Measurements from ENCODE around the gene HOXA3. TPM values are rescaled to one million over a fixed set of nuclear protein-coding genes. Genes with fewer than 3 reads are reported as not detected.

HOXA3 gene
- total RNA-seq, 1 donor from 2014 or later = not detected

DNA sequence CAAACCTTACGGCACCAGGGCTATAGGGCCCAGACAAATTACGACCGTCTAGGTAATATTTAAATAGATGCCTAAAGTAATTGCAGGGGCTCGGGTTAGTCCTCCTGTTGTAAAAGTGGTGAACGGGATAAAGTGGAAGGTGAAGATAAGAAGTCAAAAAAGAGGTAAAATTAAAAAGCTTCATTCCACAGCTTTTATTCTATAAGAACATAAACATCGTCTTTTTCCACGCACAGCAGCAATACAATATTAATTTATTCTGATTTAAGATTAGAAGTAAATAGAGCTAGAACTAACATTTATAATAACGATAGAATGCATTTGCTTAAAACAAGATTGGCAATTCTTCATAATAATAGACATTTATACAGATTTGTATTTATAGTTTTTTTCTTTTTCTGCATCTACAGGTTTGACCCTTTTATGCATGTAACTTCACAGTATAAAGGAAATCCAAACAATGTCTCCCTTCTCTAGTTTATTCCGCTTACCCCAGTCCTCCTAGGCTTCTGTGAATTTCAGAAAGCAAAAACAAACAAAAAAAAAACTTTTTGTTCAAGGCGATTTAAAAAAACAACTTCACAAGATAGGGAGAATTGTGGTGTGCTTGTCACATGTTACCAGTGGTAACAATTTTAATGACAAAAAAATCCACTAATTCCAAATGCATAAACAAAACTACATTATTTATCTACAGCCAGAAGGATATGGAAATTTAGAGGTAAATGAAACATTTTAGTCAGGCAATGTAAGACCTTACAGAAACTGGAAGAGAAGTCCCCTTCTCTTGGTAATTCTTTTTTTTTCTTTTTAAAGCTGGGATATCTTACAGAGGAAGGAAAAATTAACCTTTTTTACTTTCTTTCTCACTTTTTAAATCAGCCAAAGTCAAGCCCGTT, 18.3 kb upstream of the HOXA3 start:
- no peaks in the 10 kb centered on the region for H3K9me3 ChIP-seq (ENCODE audit: low read depth)
- no peak overlapping the region for H3K9ac ChIP-seq
- H3K4me1 Mint-ChIP-seq = peaks cover 2% of the 10 kb centered on the region
- H3F3A ChIP-seq (ENCODE audit: low read depth) = no peaks in the 10 kb centered on the region
- H3K36me3 ChIP-seq = no peaks in the 10 kb centered on the region
- no peak for DNase-seq (ENCODE audit: low spot score)
- no peak overlapping the region for H3K27ac ChIP-seq
- peaks cover 100% of the 10 kb centered on the region for H3K27me3 ChIP-seq
- peaks cover 98% of the 10 kb centered on the region for H4K20me1 ChIP-seq (ENCODE audit: low read depth)
- H3K27me3 Mint-ChIP-seq (ENCODE audit: insufficient read depth, low read depth) = peaks cover 78% of the 10 kb centered on the region
- no peak overlapping the region for H3K4me3 Mint-ChIP-seq
- peaks cover 9% of the 10 kb centered on the region for H3K9me3 Mint-ChIP-seq
- no peak overlapping the region for H3K4me3 ChIP-seq
- no peak overlapping the region for H3K27ac Mint-ChIP-seq
- H3K79me2 ChIP-seq (ENCODE audit: low read depth) = no peaks in the 10 kb centered on the region
- no peak overlapping the region for H3K4me2 ChIP-seq
- no peaks in the 10 kb centered on the region for H3K36me3 Mint-ChIP-seq
- no peak overlapping the region for H2AFZ ChIP-seq (replicated peaks)
- H3K4me1 ChIP-seq = no peaks in the 10 kb centered on the region
- TF ChIP-seq EZH2phosphoT487 (IDR thresholded peaks at IDR 0.05) (no peak), EZH2 (IDR thresholded peaks at IDR 0.05) (no peak)
- TF ChIP-seq, protein P1, sequence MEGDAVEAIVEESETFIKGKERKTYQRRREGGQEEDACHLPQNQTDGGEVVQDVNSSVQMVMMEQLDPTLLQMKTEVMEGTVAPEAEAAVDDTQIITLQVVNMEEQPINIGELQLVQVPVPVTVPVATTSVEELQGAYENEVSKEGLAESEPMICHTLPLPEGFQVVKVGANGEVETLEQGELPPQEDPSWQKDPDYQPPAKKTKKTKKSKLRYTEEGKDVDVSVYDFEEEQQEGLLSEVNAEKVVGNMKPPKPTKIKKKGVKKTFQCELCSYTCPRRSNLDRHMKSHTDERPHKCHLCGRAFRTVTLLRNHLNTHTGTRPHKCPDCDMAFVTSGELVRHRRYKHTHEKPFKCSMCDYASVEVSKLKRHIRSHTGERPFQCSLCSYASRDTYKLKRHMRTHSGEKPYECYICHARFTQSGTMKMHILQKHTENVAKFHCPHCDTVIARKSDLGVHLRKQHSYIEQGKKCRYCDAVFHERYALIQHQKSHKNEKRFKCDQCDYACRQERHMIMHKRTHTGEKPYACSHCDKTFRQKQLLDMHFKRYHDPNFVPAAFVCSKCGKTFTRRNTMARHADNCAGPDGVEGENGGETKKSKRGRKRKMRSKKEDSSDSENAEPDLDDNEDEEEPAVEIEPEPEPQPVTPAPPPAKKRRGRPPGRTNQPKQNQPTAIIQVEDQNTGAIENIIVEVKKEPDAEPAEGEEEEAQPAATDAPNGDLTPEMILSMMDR (IDR thresholded peaks at IDR 0.05) = no peak

DNA sequence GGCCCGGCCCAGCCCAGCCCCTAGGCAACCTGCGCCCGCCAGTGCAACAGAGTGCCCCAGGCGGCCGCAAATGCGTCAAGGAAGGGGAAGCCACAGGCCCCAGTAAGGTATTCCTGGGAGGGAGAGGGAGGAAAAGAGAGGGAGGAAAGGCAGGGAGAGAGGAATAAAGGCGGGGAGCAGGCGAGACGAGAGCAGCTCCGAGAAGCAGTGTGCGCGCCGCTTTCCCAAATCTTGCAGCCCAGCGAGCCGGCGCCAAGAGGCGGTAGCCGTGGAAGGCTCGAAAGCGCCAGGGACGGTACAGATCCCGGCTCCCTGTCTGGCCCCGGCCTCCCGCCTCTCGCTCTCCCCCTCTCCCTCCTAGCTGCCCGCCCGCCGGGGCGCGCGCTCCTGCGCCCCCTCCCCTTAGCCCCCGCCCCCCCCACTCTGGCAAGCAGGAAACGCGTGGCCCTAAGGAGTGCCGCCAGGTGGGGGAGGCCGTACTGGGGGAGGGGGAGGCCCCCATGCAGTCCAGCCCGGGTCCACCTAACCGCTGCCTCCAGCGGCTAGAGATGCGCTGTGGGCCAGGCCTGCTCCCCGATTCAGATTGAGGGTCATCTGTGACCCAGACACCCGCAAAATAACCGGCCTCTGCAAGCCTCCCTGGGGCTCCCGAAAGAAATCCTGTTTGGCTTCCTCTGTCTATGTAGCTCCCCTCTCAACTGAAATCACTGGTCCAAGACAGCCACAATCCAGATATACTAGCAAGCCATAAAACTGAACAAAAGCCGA, 17.5 kb upstream of the HOXA3 start:
- Mint-ChIP-seq H3K9me3 (peaks cover 7% of the 10 kb centered on the region), H3K27me3 (ENCODE audit: insufficient read depth, low read depth) (peaks cover 74% of the 10 kb centered on the region), H3K27ac (no peak overlapping the region), H3K4me3 (no peak overlapping the region), H3K4me1 (peaks cover 2% of the 10 kb centered on the region), H3K36me3 (no peaks in the 10 kb centered on the region)
- Histone ChIP-seq H4K20me1 (ENCODE audit: low read depth) (peaks cover 98% of the 10 kb centered on the region), H3K79me2 (ENCODE audit: low read depth) (no peaks in the 10 kb centered on the region), H3K36me3 (no peaks in the 10 kb centered on the region), H3K27ac (no peak overlapping the region), H3K4me1 (no peaks in the 10 kb centered on the region), H3K4me3 (no peak overlapping the region), H2AFZ (replicated peaks) (no peak overlapping the region), H3K9me3 (ENCODE audit: low read depth) (no peaks in the 10 kb centered on the region), H3F3A (ENCODE audit: low read depth) (no peaks in the 10 kb centered on the region), H3K27me3 (peaks cover 100% of the 10 kb centered on the region), H3K9ac (no peak overlapping the region), H3K4me2 (no peak overlapping the region)
- TF ChIP-seq, protein P1 (IDR thresholded peaks at IDR 0.05) = no peak
- peak; percentile 94 for TF ChIP-seq EZH2 (IDR thresholded peaks at IDR 0.05)
- TF ChIP-seq EZH2phosphoT487 (IDR thresholded peaks at IDR 0.05) = peak; percentile 95
- DNase-seq (ENCODE audit: low spot score) = peak; percentile 63

DNA sequence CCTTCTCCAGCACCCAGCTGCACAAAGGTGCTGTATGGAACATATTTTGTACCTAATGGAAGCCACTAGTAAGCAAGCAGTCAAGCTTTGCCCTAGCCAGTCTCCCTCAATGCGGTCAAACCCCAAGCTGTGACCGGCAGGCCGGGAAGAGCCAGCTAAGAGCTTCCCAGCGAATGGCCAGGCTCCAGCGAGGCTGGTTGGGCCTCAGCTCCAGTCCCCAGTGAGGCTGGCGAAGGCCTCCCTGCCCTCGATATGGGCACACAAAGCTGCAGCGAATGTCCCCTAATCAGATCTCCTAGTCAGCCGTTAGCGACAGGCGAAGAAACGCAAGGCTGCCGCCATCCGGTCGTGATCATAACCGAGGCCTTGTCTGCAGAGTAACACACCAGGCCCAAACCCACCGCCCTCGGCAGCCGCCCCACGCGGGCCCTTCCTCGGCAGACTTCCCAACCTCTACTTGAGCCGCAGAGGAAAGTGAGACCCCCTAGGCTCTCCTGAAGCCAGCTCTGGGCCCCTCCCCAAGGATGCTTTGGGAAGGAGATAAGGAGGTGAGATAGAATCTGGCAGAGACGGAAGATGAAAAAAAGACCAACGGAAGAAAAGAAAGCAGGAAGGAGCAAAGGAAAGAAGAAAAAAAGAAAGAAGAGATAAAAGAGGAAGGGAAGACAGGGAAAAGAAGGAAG, 16.0 kb upstream of the HOXA3 start:
- Mint-ChIP-seq H3K4me3 (no peak overlapping the region), H3K27ac (no peak overlapping the region), H3K4me1 (peaks cover 2% of the 10 kb centered on the region), H3K9me3 (peaks cover 6% of the 10 kb centered on the region), H3K36me3 (no peaks in the 10 kb centered on the region), H3K27me3 (ENCODE audit: insufficient read depth, low read depth) (peaks cover 81% of the 10 kb centered on the region)
- H3K79me2 ChIP-seq (ENCODE audit: low read depth) = no peaks in the 10 kb centered on the region
- no peaks in the 10 kb centered on the region for H3K4me1 ChIP-seq
- TF ChIP-seq EZH2 (IDR thresholded peaks at IDR 0.05) (no peak), EZH2phosphoT487 (IDR thresholded peaks at IDR 0.05) (peak; percentile 7)
- TF ChIP-seq, protein P1 (IDR thresholded peaks at IDR 0.05) = peak; percentile 6
- H3F3A ChIP-seq (ENCODE audit: low read depth) = no peaks in the 10 kb centered on the region
- H3K9me3 ChIP-seq (ENCODE audit: low read depth) = no peaks in the 10 kb centered on the region
- peaks cover 100% of the 10 kb centered on the region for H3K27me3 ChIP-seq
- H3K4me2 ChIP-seq = no peak overlapping the region
- H3K36me3 ChIP-seq = no peaks in the 10 kb centered on the region
- H3K9ac ChIP-seq = no peak overlapping the region
- H2AFZ ChIP-seq (replicated peaks) = no peak overlapping the region
- peaks cover 97% of the 10 kb centered on the region for H4K20me1 ChIP-seq (ENCODE audit: low read depth)
- no peak overlapping the region for H3K4me3 ChIP-seq
- no peak overlapping the region for H3K27ac ChIP-seq
- peak; percentile 59 for DNase-seq (ENCODE audit: low spot score)

Measured in neural progenitor cell (in vitro differentiated cells).